NCI-H2107 (cell line): ENCODE results near the gene HMGN5.

ENCODE experiments used
- DNase-seq: peaks from one replicate; lab custom pipeline; 2025; lab: John Stamatoyannopoulos, UW

HMGN5 gene

GRCh38 chrX:81120258-81120935 is 81.3 kb downstream of the HMGN5 start:
- DNase-seq = no peak

GRCh38 chrX:81114757-81115156 is 87.0 kb downstream of the HMGN5 start:
- DNase-seq = no peak

- DNase-seq = no peak
These were observed 91.4 kb downstream of the HMGN5 start for GRCh38 chrX:81110286-81110685.

- no peak for DNase-seq
These were observed 119.1 kb downstream of the HMGN5 start for GRCh38 chrX:81082649-81083048.
